ENCODE results near the gene ZNF862.

Gene ZNF862

DNA sequence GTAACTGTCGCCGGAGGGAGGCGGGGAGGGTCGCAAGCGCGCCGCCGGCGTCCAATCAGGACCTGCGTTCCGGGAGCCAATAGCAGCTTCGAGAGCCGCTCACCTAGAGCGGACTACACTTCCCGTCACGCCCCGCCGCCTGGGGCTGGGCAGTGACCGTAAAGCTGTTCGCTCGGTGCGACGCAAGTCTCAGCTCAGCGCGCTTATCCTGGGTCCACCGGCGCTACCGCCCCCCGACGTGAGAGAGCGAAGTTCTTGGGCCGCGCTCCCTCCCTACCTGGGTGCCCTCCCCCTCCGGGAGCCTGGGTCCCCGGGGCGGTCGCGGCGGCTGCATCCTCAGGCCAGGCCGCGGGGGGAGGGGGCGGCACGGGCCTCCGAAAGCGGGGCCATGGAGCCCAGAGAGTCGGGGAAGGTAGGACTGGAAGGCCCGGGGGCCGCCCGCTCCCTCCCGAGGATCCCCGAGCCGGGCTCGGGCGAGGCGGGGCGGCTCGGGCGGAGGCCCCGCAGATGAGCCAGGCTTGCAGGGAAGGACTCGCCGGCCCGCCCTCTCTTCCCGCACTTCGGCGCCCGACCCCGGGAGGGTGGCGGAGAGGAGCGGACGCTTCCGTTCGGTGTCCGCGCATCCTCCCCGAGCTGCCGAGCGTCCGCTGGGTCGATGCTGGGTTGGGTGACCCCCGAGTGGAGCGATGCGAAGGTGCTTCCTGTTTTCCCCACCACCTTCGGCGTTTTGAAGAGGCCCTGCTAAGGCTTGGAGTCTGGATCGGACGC is at the start of gene ZNF862:
Gene ZNF862 (plus strand): TSS at position 152 of the 768 bp plus-strand sequence. CDS start 237 bp downstream, at position 389.
- in situ Hi-C loops (cut with HindIII; ENCODE audit: low sequenced_read_pairs): no loop called here

DNA sequence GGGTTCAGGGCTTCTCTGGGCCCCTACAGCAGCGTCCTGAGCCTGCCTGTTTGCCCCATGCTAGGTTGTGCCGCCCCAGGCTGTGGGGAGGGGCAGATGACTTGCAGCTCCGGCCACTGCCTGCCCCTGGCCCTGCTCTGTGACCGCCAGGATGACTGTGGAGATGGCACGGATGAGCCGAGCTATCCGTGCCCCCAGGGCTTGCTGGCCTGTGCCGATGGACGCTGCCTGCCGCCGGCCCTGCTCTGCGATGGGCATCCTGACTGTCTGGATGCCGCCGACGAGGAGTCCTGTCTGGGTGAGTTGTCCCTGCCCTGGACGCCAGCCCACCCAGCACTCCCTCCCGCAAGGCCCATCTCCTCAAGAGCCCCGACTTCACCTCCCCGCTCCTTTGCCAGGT is 49.1 kb upstream of the ZNF862 start:
- in situ Hi-C loops (cut with HindIII; ENCODE audit: low sequenced_read_pairs): no loop called here

DNA sequence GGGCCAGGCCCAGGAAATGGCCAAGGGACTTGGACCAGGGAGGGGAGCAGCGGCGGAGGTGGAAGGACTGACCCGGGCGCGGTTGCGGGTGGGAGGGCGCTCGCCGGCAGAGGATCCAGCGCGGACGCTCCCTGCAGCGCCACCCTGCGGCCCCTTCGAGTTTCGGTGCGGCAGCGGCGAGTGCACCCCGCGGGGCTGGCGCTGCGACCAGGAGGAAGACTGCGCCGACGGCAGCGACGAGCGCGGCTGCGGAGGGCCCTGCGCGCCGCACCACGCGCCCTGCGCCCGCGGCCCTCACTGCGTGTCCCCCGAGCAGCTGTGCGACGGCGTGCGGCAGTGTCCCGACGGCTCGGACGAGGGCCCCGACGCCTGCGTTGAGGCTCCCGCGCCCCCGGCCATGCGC is 48.0 kb upstream of the ZNF862 start:
- in situ Hi-C loops (cut with HindIII; ENCODE audit: low sequenced_read_pairs): loop anchor here (5.0 kb wide), 1 partner anchor 43 kb away; no protein-coding TSS in a partner anchor

DNA sequence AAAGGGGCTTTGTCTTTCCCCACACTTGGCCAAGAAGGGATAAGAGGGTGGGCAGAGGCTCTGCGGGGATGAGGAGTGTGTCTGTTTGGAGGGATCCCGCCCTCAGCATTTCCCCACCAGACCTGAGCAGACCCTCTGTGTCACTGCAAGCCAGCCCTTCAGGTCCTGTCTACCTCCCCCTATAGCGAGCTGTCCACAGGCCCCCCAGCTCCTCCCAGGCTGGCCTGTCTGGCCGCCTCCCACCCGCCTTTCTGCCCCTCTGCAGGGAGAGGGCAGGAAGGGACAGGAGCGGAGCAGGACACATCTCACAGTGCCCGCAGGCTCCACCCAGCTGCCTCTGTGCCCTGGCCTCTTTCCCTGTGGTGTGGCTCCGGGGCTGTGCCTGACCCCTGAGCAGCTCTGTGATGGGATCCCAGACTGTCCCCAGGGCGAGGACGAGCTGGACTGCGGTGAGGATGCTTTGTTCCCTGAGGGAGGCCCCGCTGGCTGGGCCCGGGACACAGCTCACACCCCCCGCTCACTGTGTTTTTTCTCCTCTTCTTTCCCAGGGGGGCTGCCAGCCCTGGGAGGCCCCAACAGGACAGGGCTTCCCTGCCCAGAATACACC is 47.3 kb upstream of the ZNF862 start:
- in situ Hi-C loops (cut with HindIII; ENCODE audit: low sequenced_read_pairs): loop anchor here (5.0 kb wide), 1 partner anchor 44 kb away; no protein-coding TSS in a partner anchor

DNA sequence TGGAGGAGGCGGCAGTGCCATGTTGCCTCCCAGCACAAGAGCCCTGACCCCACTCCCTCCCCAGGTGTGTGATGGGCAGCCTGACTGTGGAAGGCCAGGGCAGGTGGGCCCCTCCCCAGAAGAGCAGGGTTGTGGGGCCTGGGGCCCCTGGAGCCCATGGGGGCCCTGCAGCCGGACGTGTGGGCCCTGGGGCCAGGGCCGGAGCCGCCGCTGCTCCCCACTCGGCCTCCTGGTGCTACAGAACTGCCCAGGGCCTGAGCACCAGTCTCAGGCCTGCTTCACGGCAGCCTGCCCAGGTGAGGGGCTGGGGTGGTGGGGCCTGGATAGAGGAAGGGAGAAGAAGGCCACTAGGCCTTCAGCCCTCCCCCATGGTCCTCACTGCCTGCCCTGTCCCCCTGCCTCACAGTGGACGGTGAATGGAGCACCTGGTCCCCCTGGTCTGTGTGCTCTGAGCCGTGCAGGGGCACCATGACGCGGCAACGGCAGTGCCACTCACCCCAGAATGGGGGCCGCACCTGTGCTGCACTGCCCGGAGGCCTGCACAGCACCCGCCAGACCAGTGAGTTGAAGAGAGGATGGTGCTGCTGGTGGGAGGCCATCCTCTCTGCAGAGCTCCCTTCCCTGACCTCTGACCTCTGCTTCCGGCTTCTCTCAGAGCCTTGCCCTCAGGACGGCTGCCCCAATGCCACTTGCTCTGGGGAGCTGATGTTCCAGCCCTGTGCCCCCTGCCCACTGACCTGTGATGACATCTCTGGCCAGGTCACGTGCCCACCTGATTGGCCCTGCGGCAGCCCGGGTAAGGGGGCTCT is 46.6 kb upstream of the ZNF862 start:
- in situ Hi-C loops (cut with HindIII; ENCODE audit: low sequenced_read_pairs): loop anchor here (5.0 kb wide), 1 partner anchor 44 kb away; no protein-coding TSS in a partner anchor

DNA sequence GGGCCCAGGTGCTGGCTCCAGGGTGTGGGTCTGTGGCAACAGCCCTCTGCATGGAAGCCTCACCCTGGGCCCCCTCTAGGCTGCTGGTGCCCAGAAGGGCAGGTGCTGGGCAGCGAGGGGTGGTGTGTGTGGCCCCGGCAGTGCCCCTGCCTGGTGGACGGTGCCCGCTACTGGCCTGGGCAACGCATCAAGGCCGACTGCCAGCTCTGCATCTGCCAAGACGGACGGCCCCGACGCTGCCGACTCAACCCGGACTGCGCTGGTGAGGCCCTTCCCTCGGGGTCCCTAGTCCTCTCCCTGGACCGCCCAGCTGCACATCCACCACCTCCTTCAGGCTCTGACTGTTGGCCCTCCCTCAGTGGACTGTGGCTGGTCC is 46.0 kb upstream of the ZNF862 start:
- in situ Hi-C loops (cut with HindIII; ENCODE audit: low sequenced_read_pairs): loop anchor here (5.0 kb wide), 1 partner anchor 45 kb away; no protein-coding TSS in a partner anchor

DNA sequence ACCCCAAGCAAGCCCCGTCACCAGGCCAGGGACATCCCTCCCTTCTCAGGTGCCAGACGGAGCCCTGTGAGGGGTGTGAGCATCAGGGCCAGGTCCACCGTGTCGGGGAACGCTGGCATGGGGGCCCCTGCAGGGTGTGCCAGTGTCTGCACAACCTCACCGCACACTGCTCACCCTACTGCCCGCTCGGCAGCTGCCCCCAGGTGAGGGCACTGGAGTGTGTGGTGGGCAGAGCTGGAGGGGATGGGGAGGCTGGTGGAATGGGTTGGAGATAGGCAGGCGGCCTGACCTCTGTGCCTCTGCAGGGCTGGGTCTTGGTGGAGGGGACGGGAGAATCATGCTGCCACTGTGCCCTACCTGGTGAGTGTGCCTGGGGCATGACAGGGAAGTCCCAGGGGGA is 44.9 kb upstream of the ZNF862 start:
- in situ Hi-C loops (cut with HindIII; ENCODE audit: low sequenced_read_pairs): loop anchor here (5.0 kb wide), 1 partner anchor 46 kb away; no protein-coding TSS in a partner anchor

DNA sequence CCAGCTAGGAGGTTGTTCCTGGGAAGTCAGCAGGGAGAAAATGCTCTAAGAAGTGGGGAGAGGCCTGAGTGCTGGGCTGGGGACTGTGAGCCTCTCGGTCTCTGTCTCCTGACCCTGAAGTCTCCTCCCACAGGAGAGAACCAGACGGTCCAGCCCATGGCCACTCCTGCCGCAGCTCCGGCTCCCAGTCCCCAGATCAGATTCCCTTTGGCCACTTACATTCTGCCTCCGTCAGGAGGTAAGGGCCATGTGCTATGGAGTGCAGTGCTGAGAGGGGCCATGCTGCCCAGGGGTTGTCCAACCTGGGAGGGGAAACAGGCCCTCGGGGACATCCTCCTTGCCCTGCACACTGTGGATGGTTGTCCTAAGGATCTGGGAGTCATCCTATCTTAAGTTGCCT is 43.5 kb upstream of the ZNF862 start:
- in situ Hi-C loops (cut with HindIII; ENCODE audit: low sequenced_read_pairs): loop anchor here (5.0 kb wide), 1 partner anchor 47 kb away; no protein-coding TSS in a partner anchor

DNA sequence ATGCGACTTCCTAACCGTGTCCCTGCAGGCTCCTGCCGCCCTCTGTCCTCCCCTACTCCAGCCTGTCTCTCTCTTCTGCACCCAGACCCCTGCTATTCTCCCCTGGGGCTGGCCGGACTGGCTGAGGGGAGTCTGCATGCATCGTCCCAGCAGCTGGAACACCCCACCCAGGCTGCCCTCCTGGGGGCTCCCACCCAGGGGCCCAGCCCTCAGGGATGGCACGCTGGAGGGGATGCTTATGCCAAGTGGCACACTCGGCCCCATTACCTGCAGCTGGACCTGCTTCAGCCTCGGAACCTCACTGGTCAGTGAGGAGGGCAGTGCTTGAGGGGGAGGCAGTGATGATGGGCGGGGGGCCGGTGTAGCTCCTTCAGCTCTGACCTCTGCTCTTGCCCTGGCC is 43.0 kb upstream of the ZNF862 start:
- in situ Hi-C loops (cut with HindIII; ENCODE audit: low sequenced_read_pairs): no loop called here

DNA sequence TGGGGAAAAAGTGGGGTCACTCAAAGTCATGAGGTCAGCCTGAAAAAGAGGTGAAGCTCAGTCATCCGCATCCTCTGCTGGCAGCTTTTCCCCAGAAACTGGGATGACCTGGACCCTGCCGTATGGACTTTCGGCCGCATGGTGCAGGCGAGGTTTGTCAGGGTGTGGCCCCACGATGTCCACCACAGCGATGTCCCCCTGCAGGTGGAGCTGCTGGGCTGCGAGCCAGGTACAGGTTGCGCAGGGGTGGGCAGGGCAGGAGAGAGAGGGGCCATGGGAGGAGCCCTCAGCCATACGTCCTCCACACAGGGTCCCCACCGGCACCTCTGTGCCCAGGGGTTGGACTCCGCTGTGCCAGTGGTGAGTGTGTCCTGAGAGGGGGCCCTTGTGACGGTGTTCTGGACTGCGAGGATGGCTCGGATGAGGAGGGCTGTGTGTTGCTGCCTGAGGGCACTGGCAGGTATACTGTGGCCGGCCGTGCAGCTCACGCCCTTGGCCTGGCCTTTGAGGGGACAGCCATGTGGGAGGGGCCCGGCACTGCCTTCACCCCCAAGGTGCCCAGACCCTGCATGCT is 41.8 kb upstream of the ZNF862 start:
- in situ Hi-C loops (cut with HindIII; ENCODE audit: low sequenced_read_pairs): no loop called here

DNA sequence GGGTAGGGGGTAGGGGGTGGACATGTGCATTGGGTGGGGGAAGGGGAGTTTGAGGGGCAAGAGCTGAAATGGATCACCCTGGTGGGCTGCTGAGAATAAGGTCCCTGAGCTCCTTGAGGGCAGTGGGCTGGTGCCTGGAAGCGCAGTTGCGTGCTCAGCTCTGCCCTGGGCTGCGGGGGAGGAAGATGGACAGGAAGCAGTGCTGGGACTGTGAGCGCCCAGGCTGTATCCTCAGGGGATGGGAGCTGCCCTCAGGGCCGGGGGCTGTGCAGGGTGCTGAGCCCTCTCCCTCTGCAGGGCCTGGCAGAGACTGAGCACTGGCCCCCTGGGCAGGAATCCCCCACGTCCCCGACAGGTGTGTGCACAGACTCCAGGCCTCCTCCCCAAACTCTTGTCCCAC is 40.4 kb upstream of the ZNF862 start:
- in situ Hi-C loops (cut with HindIII; ENCODE audit: low sequenced_read_pairs): no loop called here

DNA sequence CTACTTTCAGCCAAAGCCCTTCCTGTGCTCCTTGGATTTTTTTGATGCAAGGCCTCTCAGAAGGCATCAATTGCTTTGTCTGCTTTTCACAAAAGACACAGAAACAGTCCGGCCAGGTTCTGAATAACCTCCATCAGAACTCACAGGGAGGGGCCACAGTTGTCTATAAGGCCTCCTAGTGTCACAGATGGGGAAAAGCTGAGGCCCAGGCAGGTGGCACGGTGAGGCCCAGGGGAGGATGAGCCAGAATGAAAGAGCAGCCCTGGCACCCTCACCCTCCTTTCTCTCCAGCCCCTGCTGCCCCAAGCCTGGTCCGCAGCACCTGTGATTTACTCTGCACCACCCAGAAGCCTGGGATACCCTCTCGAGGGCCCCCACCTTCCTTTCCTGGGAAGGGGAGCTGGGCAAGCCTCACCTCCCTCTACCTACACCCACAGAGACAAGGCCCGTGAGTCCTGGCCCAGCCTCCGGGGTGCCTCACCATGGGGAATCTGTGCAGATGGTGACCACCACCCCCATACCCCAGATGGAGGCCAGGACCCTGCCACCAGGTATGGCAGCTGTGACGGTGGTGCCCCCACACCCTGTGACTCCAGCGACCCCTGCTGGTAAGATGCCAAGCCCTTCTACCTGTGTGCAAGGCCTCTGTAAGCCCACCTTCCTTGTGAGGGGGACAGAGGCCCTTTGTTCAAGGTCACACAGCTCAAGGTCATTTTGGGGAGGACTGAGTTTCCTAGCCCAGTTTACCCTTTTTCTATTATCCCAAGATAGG is 38.6 kb upstream of the ZNF862 start:
- in situ Hi-C loops (cut with HindIII; ENCODE audit: low sequenced_read_pairs): no loop called here

DNA sequence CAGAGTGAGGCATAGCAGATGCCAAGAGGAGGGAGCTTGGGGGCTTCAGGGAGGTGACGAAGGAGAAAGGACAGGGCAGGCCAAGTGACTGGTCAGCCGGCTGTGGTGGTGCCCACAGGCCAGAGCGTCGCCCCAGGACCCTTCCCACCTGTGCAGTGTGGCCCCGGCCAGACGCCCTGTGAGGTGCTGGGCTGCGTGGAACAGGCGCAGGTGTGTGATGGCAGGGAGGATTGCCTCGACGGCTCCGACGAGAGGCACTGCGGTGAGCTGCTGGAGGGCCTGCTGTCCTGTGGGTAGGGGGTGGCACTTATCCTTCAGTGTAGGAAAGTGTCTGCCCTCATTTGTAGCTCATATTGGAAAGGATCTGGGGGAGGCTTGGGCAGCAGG is 38.0 kb upstream of the ZNF862 start:
- in situ Hi-C loops (cut with HindIII; ENCODE audit: low sequenced_read_pairs): no loop called here

DNA sequence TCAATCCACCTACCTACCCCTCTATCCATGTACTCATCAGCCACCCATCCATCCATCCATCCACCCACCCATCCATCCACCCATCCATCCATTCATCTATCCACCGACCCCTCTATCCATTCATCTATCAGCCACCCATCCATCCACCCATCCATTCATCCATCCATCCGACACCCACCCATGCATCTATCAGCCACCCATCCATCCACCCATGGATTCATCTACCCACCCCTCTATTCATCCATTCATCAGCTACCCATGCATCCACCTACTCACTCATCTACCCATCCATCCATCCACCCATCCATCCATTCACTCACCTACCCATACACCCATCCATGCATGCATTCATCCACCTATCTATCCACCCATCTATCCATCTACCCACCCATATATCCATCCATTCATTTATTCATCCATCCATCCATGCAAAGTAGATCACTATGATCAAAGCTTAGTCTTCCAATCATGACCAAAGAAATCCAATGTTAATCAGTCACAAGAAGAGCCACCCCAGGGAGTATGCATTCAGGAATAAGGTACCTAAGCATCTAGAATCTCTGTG is 37.1 kb upstream of the ZNF862 start:
- in situ Hi-C loops (cut with HindIII; ENCODE audit: low sequenced_read_pairs): no loop called here

DNA sequence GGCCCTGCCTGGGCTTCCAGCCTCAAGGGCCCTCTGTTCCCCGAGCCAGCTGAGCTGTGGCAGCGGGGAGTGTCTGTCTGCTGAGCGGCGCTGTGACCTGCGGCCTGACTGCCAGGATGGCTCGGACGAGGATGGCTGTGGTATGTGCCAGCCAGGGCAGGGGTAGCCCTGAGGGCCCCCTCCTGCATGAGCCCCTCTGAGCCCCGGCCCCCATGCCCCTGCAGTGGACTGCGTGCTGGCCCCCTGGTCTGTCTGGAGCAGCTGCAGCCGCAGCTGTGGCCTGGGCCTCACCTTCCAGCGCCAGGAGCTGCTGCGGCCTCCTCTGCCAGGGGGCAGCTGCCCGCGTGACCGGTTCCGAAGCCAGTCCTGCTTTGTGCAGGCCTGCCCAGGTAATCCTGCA is 36.4 kb upstream of the ZNF862 start:
- in situ Hi-C loops (cut with HindIII; ENCODE audit: low sequenced_read_pairs): no loop called here

DNA sequence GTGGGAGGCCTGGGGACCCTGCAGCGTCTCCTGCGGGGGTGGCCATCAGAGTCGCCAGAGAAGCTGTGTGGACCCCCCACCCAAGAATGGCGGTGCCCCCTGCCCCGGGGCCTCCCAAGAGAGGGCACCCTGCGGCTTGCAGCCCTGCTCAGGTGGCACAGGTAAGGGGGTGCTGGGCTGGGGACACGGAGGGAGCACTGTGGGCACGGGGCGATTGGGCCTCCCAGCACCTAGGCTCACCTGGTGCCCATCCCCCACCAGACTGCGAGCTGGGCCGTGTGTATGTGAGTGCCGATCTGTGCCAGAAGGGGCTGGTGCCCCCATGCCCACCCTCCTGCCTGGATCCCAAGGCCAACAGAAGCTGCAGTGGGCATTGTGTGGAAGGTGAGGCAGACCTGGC is 35.2 kb upstream of the ZNF862 start:
- in situ Hi-C loops (cut with HindIII; ENCODE audit: low sequenced_read_pairs): no loop called here

DNA sequence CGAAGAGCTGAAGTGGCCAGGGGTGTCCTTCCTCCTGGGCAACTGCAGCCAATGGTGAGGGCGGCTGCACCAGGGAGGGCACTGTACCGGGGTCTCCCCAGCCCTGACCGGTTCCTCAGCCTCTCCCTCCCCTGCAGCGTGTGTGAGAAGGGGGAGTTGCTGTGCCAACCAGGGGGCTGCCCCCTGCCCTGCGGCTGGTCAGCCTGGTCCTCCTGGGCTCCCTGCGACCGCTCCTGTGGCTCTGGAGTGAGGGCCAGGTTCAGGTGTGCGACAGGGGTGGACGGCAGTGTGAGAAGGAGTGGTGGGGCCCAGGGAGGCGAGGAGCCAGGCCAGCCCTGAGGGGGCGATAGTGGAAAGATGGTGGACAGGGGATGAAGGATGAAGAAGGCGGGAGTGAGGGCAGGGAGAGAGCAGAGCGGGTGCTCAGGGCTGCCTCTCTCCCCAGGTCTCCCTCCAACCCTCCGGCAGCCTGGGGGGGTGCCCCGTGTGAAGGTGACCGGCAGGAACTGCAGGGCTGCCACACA is 34.6 kb upstream of the ZNF862 start:
- in situ Hi-C loops (cut with HindIII; ENCODE audit: low sequenced_read_pairs): no loop called here

DNA sequence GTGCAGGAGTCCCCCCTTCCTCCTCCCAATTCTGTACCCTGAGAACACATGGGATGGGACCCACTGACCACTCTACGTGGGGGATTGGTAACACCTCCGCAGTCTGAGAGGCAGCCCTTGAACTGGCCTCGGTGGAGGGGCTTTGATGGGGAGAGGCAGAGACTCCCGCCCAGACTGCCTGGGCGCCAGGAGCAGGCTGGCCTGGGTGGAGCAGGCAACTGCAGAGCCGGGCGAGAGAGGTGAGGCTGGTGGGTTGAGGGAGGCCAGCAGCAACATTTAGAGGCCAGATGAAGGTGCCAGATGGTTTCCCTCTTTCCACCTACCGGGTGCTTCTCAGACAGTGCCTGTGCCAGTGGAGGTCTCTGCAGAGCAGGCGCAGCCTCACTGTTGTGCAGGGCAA is 34.1 kb upstream of the ZNF862 start:
- in situ Hi-C loops (cut with HindIII; ENCODE audit: low sequenced_read_pairs): no loop called here

DNA sequence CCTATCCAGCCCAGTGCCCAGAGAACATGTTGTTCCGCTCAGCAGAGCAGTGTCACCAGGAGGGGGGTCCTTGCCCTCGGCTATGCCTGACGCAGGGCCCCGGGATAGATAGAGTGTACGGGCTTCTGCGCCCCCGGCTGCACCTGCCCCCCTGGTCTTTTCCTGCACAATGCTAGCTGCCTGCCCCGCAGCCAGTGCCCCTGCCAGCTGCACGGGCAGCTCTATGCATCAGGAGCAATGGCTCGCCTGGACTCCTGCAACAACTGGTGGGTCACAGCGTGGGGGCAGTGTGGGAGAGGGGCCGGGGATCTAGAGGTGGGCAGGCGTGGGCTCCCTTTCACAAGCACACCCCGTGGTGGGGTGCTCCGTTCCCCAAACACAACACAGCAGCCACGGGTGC is 31.4 kb upstream of the ZNF862 start:
- in situ Hi-C loops (cut with HindIII; ENCODE audit: low sequenced_read_pairs): no loop called here

DNA sequence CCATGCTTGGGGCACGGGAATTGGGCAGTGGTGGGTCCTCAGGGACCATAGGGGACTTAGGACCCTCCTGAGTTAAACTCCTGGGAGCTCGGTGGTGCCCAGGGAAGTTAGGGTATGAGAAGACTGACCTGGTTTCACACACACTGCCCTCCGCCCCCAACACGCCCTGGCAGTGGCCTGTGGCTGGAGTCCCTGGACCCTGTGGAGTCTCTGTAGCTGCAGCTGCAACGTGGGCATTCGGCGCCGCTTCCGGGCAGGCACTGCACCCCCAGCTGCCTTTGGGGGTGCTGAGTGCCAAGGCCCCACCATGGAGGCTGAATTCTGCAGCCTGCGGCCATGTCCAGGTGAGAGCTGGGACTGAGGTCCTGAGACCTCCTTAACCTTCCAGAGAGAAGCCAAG is 29.9 kb upstream of the ZNF862 start:
- in situ Hi-C loops (cut with HindIII; ENCODE audit: low sequenced_read_pairs): no loop called here
